Measurements from ENCODE around the gene NUTM2D.
"Not testable (repeated sequence)": the region's sequence is repeated elsewhere in the genome, so short reads cannot be mapped to it uniquely, and the experiment has no call there.

GRCh38 chr10:87321505-87321904, 36.0 kb upstream of the NUTM2D start:
- TF ChIP-seq EP300 (conservative IDR thresholded peaks at IDR 0.05; ENCODE audit: poor library complexity, severe bottlenecking); POLR2AphosphoS5 (IDR thresholded peaks at IDR 0.05); EZH2 (IDR thresholded peaks at IDR 0.05; ENCODE audit: borderline replicate concordance, insufficient read depth, low read length, poor library complexity, severe bottlenecking); REST (IDR thresholded peaks at IDR 0.05; ENCODE audit: borderline replicate concordance): not testable (repeated sequence)
- TF ChIP-seq, protein P1, sequence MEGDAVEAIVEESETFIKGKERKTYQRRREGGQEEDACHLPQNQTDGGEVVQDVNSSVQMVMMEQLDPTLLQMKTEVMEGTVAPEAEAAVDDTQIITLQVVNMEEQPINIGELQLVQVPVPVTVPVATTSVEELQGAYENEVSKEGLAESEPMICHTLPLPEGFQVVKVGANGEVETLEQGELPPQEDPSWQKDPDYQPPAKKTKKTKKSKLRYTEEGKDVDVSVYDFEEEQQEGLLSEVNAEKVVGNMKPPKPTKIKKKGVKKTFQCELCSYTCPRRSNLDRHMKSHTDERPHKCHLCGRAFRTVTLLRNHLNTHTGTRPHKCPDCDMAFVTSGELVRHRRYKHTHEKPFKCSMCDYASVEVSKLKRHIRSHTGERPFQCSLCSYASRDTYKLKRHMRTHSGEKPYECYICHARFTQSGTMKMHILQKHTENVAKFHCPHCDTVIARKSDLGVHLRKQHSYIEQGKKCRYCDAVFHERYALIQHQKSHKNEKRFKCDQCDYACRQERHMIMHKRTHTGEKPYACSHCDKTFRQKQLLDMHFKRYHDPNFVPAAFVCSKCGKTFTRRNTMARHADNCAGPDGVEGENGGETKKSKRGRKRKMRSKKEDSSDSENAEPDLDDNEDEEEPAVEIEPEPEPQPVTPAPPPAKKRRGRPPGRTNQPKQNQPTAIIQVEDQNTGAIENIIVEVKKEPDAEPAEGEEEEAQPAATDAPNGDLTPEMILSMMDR (IDR thresholded peaks at IDR 0.05; ENCODE audit: poor library complexity, severe bottlenecking): not testable (repeated sequence)
